H9 (cell line): ENCODE measurements around the gene FAM32A. TPM values are rescaled to one million over a fixed set of nuclear protein-coding genes. Genes with fewer than 3 reads are reported as not detected.

ENCODE experiments used
- DNase-seq: peaks from one replicate; pipeline ENCODE4 v3.0.0-alpha.2; 2017
- H2AFZ ChIP-seq: one replicate; pipeline ENCODE4 v1.6.1; 2013; ENCODE audit warnings: mild to moderate bottlenecking, low read length, control low read depth, moderate library complexity
- H2AK5ac ChIP-seq: 2 replicates; pipeline ENCODE4 v1.6.1; 2013; ENCODE audit warnings: low read length, control low read depth, mixed read lengths; ENCODE audit not compliant: insufficient read length
- H2BK120ac ChIP-seq: one replicate; pipeline ENCODE4 v1.6.1; 2013; ENCODE audit warnings: low read depth, mild to moderate bottlenecking, low read length, control low read depth, inconsistent platforms; ENCODE audit not compliant: poor library complexity, severe bottlenecking
- H2BK12ac ChIP-seq: 2 replicates; pipeline ENCODE4 v1.6.1; 2013; ENCODE audit warnings: low read length, control low read depth, mixed read lengths, low read depth; ENCODE audit not compliant: insufficient read length
- H2BK15ac ChIP-seq: 2 replicates; pipeline ENCODE4 v1.6.1; 2013; ENCODE audit warnings: low read depth, low read length, control low read depth
- H2BK20ac ChIP-seq: one replicate; pipeline ENCODE4 v1.6.1; 2013; ENCODE audit warnings: low read depth, mild to moderate bottlenecking, low read length, control low read depth, inconsistent platforms; ENCODE audit not compliant: poor library complexity, severe bottlenecking
- H2BK5ac ChIP-seq: 2 replicates; pipeline ENCODE4 v1.6.1; 2013; ENCODE audit warnings: low read length, control low read depth, mixed read lengths; ENCODE audit not compliant: insufficient read length
- H3K14ac ChIP-seq: 2 replicates; pipeline ENCODE4 v1.6.1; 2013; ENCODE audit warnings: low read length, control low read depth; ENCODE audit not compliant: insufficient read depth
- H3K18ac ChIP-seq: 2 replicates; pipeline ENCODE4 v1.6.1; 2013; ENCODE audit warnings: low read depth, mild to moderate bottlenecking, mixed read lengths, low read length, control low read depth; ENCODE audit not compliant: insufficient read length
- H3K23ac ChIP-seq: 2 replicates; pipeline ENCODE4 v1.6.1; 2013; ENCODE audit warnings: low read length, control low read depth, mixed read lengths, low read depth; ENCODE audit not compliant: insufficient read length
- H3K23me2 ChIP-seq: 2 replicates; pipeline ENCODE4 v1.6.1; 2013; ENCODE audit warnings: low read depth, mild to moderate bottlenecking, mixed read lengths, low read length, control low read depth; ENCODE audit not compliant: insufficient read length, poor library complexity, severe bottlenecking
- H3K27ac ChIP-seq: 2 replicates; pipeline ENCODE4 v1.5.1; 2013; ENCODE audit warnings: low read length, control low read depth, mixed read lengths, low read depth; ENCODE audit not compliant: insufficient read length
- H3K27me3 ChIP-seq: 2 replicates; pipeline ENCODE4 v1.6.1; 2013; ENCODE audit warnings: low read length, control low read depth, inconsistent platforms; ENCODE audit not compliant: insufficient read depth
- H3K4ac ChIP-seq: 2 replicates; pipeline ENCODE4 v1.6.1; 2013; ENCODE audit warnings: low read depth, mild to moderate bottlenecking, control low read depth, inconsistent platforms, low read length, moderate library complexity
- H3K4me1 ChIP-seq: 2 replicates; pipeline ENCODE4 v1.6.1; 2013; ENCODE audit warnings: low read length, control low read depth, inconsistent platforms; ENCODE audit not compliant: insufficient read depth
- H3K4me2 ChIP-seq: 2 replicates; pipeline ENCODE4 v1.6.1; 2013; ENCODE audit warnings: low read length, control low read depth, mixed read lengths; ENCODE audit not compliant: insufficient read length, insufficient read depth
- H3K56ac ChIP-seq: 2 replicates; pipeline ENCODE4 v1.6.1; 2013; ENCODE audit warnings: low read depth, mild to moderate bottlenecking, mixed read lengths, low read length, control low read depth; ENCODE audit not compliant: insufficient read length
- H3K79me1 ChIP-seq: 2 replicates; pipeline ENCODE4 v1.6.1; 2013; ENCODE audit warnings: low read depth, mild to moderate bottlenecking, moderate library complexity, low read length, control low read depth, inconsistent platforms; ENCODE audit not compliant: insufficient read depth, poor library complexity, severe bottlenecking
- H3K79me2 ChIP-seq: 2 replicates; pipeline ENCODE4 v1.6.1; 2013; ENCODE audit warnings: low read length, control low read depth, inconsistent platforms; ENCODE audit not compliant: insufficient read depth
- H3K9ac ChIP-seq: 2 replicates; pipeline ENCODE4 v1.6.1; 2013; ENCODE audit warnings: low read length, control low read depth, mixed read lengths; ENCODE audit not compliant: insufficient read length; ENCODE audit errors: extremely low read depth
- H3K9me3 ChIP-seq: one replicate; pipeline ENCODE4 v1.6.1; 2013; ENCODE audit warnings: low read depth, low read length, inconsistent platforms; ENCODE audit not compliant: control insufficient read depth
- H3T11ph ChIP-seq: one replicate; pipeline ENCODE4 v1.6.1; 2013; ENCODE audit warnings: mild to moderate bottlenecking, low read length, control low read depth, inconsistent platforms
- H4K20me1 ChIP-seq: one replicate; pipeline ENCODE4 v1.6.1; 2013; ENCODE audit not compliant: control insufficient read depth, insufficient read length, insufficient read depth
- H4K5ac ChIP-seq: 2 replicates; pipeline ENCODE4 v1.6.1; 2013; ENCODE audit warnings: low read depth, mild to moderate bottlenecking, mixed read lengths, low read length, control low read depth; ENCODE audit not compliant: insufficient read length
- H4K8ac ChIP-seq: replicated peaks from 2 replicates; pipeline ENCODE4 v1.6.1; 2013; ENCODE audit warnings: low read length, control low read depth, mixed read lengths, low read depth; ENCODE audit not compliant: insufficient read length
- H4K91ac ChIP-seq: 2 replicates; pipeline ENCODE4 v1.6.1; 2013; ENCODE audit warnings: low read depth, mild to moderate bottlenecking, moderate library complexity, mixed read lengths, low read length, control low read depth; ENCODE audit not compliant: insufficient read length
- H3K27ac Mint-ChIP-seq, 3 experiments: 2 replicates in 2 of 3; 3 replicates in 1 of 3; pipeline ENCODE4 v1.8.0; 2020 to 2021; ENCODE audit warnings: mixed read lengths in 3 of 3, mild to moderate bottlenecking in 1 of 3, moderate library complexity in 1 of 3
- H3K27me3 Mint-ChIP-seq: 2 replicates; pipeline ENCODE4 v1.8.0; 2021; ENCODE audit warnings: low read depth, mild to moderate bottlenecking, moderate library complexity, mixed read lengths
- H3K36me3 Mint-ChIP-seq, 3 experiments: 2 replicates in 2 of 3; 3 replicates in 1 of 3; pipeline ENCODE4 v1.8.0; 2020 to 2021; ENCODE audit warnings: low read depth in 3 of 3, mixed read lengths in 3 of 3; ENCODE audit not compliant: insufficient read depth in 1 of 3
- H3K4me1 Mint-ChIP-seq, 2 experiments: 2 replicates each; pipeline ENCODE4 v1.8.0; 2020; ENCODE audit warnings: mixed read lengths in 2 of 2
- H3K4me3 Mint-ChIP-seq, 2 experiments: 2 replicates in 1 of 2; 3 replicates in 1 of 2; pipeline ENCODE4 v1.8.0; 2020 to 2021; ENCODE audit warnings: mild to moderate bottlenecking in 2 of 2, mixed read lengths in 2 of 2, moderate library complexity in 1 of 2
- H3K9me3 Mint-ChIP-seq, 2 experiments: 2 replicates in 1 of 2; 3 replicates in 1 of 2; pipeline ENCODE4 v1.8.0; 2020; ENCODE audit warnings: mild to moderate bottlenecking in 2 of 2, mixed read lengths in 2 of 2, moderate library complexity in 1 of 2
- WGBS: extraction: QIAGEN DNeasy Blood & Tissue Kit; methylation state at CpG from one replicate; pipeline ENCODE4 v1.1.7; 2013; ENCODE audit warnings: missing lambda C conversion rate, low lambda C conversion rate, mixed read lengths; ENCODE audit not compliant: insufficient read length; ENCODE audit errors: extremely low coverage; 5-methylcytosine and 5-hydroxymethylcytosine counted together
- total RNA-seq: library from RNA; stranded (reverse); gene quantifications from 2 replicates; pipeline ENCODE4 v1.2.1, GENCODE V29; 2021
- TF ChIP-seq, protein P1 (sequence below): fragments of 200-600 bp; sonication (generic); conservative IDR thresholded peaks from 3 replicates; pipeline ENCODE4 v1.8.0; 2021; ENCODE audit warnings: antibody characterized with exemption, mild to moderate bottlenecking

Gene FAM32A
- total RNA-seq, 1 experiment from 2014 or later: 91.9 TPM

DNA sequence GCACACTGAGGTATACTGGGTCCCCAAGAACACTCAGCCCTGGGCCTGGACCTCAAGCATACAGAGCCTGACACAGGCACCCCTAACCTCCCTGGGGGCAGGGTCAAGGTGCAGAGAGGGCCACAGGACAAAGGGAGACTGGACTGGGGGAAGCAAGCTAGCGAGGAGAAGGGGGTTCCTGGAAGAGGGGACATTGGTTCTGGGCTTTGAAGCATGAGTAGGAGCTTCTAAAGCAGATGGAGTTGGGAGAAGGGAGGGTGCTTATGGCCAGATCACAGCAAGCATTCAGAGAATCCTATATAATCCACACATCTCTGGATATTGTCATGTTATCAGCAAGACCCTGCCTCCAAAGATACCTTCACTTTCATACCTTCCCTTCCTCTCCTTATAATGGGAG, 15.1 kb upstream of the FAM32A start:
- Mint-ChIP-seq H3K27ac (no peak overlapping the region), H3K4me1 (no peaks in the 10 kb centered on the region), H3K4me3 (no peak overlapping the region), H3K27me3 (peaks cover 3% of the 10 kb centered on the region), H3K36me3 (no peaks in the 10 kb centered on the region), H3K9me3 (peaks cover 4 to 11% of the 10 kb centered on the region in 2 experiments; a peak in 3 of 5 replicates)
- Histone ChIP-seq H2BK120ac (no peak overlapping the region), H3K23me2 (no peaks in the 10 kb centered on the region), H2BK5ac (no peak overlapping the region), H3K14ac (no peak overlapping the region), H3K9ac (no peak overlapping the region), H3K4ac (no peak overlapping the region), H4K8ac (no peak overlapping the region), H3K4me1 (no peaks in the 10 kb centered on the region), H3K27me3 (no peaks in the 10 kb centered on the region), H3K4me2 (no peak overlapping the region), H3K23ac (no peak overlapping the region), H3K79me1 (no peaks in the 10 kb centered on the region), H4K5ac (no peak overlapping the region), H4K20me1 (no peaks in the 10 kb centered on the region), H3K18ac (no peak overlapping the region), H2BK20ac (no peak overlapping the region), H2BK12ac (no peak overlapping the region), H3K9me3 (no peaks in the 10 kb centered on the region), H3K56ac (no peak overlapping the region), H3T11ph (no peak overlapping the region), H2BK15ac (no peak overlapping the region), H3K79me2 (no peaks in the 10 kb centered on the region), H4K91ac (no peak overlapping the region), H3K27ac (no peak overlapping the region), H2AFZ (no peak overlapping the region), H2AK5ac (no peak overlapping the region)
- WGBS: no CpG with 5 or more reads among the region's 1 CpG
- DNase-seq: no peak
- TF ChIP-seq, protein P1, sequence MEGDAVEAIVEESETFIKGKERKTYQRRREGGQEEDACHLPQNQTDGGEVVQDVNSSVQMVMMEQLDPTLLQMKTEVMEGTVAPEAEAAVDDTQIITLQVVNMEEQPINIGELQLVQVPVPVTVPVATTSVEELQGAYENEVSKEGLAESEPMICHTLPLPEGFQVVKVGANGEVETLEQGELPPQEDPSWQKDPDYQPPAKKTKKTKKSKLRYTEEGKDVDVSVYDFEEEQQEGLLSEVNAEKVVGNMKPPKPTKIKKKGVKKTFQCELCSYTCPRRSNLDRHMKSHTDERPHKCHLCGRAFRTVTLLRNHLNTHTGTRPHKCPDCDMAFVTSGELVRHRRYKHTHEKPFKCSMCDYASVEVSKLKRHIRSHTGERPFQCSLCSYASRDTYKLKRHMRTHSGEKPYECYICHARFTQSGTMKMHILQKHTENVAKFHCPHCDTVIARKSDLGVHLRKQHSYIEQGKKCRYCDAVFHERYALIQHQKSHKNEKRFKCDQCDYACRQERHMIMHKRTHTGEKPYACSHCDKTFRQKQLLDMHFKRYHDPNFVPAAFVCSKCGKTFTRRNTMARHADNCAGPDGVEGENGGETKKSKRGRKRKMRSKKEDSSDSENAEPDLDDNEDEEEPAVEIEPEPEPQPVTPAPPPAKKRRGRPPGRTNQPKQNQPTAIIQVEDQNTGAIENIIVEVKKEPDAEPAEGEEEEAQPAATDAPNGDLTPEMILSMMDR: no peak
